Activated CD4-positive, alpha-beta T cell treated with anti-CD3 and anti-CD28 coated beads, Interleukin-2, amount 10 ng/mL, durations not matched to agents 24 days and 14 days (primary cell): Measurements from ENCODE around the gene PSMB8. TPM values are rescaled to one million over a fixed set of nuclear protein-coding genes. Genes with fewer than 3 reads are reported as not detected.

Experiments
- DNase-seq: peaks from one replicate; pipeline ENCODE4 v3.0.0; 2022
- H3K27ac Mint-ChIP-seq: one replicate; pipeline ENCODE4 v1.8.0; 2022; ENCODE audit warnings: mild to moderate bottlenecking, mixed read lengths
- H3K27me3 Mint-ChIP-seq: one replicate; pipeline ENCODE4 v1.8.0; 2022; ENCODE audit warnings: mixed read lengths
- H3K36me3 Mint-ChIP-seq: one replicate; pipeline ENCODE4 v1.8.0; 2022; ENCODE audit warnings: low read depth, mild to moderate bottlenecking, mixed read lengths
- H3K4me1 Mint-ChIP-seq: one replicate; pipeline ENCODE4 v1.8.0; 2021; ENCODE audit warnings: mixed read lengths
- H3K4me3 Mint-ChIP-seq: one replicate; pipeline ENCODE4 v1.8.0; 2022; ENCODE audit warnings: mild to moderate bottlenecking, moderate library complexity, mixed read lengths
- H3K9me3 Mint-ChIP-seq: one replicate; pipeline ENCODE4 v1.8.0; 2021; ENCODE audit warnings: mixed read lengths
- intact Hi-C: fragments of 100-400 bp; cut with micrococcal nuclease; formaldehyde crosslinking; loops from one replicate; pipeline ENCODE4 v1.15.1; 2023
- total RNA-seq: library from RNA; stranded (reverse); gene quantifications from 2 replicates; pipeline ENCODE4 v1.2.3, GENCODE V29; 2022

Gene PSMB8
- total RNA-seq, 1 donor from 2014 or later: 342 TPM

DNA sequence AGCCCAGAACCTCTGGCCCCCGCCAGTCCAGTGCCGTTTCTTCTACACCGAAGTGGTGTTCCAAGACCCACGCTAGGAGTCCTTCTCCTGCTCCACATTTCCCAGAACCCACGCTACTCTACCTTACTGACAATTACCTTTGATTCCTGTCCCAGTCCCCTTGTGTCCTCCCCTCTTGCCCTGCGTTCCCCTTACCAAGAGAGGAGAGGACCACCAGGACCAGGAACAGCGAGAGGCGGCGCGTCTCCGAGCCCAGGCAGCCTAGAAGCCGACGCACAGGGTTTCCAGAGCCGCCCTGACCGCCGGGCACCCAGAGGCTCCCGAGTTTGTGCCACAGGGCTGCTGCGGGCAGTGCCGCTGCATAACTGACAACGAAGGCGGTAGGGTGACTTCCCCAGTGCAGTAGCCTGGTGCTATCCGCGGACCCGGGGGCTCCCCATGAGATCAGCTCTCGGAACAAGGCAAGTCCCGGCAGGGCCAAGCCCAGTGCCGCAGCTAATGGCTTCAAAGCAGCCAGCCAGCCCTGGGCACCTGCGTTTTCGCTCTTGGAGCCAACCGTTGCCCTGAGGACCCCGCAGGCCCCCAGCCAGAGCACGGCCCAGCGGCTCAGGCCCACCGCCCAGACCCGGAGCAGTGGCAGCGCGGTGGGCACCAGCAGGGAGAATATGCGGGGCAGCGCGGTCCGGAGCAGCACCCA lies 9.1 kb upstream of the PSMB8 start:
- H3K4me3 Mint-ChIP-seq: peak overlapping the region; percentile 97
- intact Hi-C loops: loop anchor here (1.0 to 10.0 kb wide), 3 partner anchors 9 to 1188 kb away; partner anchors contain the start of genes C6orf47, CSNK2B, GPANK1 and LY6G5B
- H3K4me1 Mint-ChIP-seq: peaks cover 61% of the 10 kb centered on the region
- peak; percentile 85 for DNase-seq
- peak overlapping the region; percentile 91 for H3K27ac Mint-ChIP-seq
- H3K9me3 Mint-ChIP-seq: no peaks in the 10 kb centered on the region
- no peaks in the 10 kb centered on the region for H3K27me3 Mint-ChIP-seq
- H3K36me3 Mint-ChIP-seq: peaks cover 76% of the 10 kb centered on the region

DNA sequence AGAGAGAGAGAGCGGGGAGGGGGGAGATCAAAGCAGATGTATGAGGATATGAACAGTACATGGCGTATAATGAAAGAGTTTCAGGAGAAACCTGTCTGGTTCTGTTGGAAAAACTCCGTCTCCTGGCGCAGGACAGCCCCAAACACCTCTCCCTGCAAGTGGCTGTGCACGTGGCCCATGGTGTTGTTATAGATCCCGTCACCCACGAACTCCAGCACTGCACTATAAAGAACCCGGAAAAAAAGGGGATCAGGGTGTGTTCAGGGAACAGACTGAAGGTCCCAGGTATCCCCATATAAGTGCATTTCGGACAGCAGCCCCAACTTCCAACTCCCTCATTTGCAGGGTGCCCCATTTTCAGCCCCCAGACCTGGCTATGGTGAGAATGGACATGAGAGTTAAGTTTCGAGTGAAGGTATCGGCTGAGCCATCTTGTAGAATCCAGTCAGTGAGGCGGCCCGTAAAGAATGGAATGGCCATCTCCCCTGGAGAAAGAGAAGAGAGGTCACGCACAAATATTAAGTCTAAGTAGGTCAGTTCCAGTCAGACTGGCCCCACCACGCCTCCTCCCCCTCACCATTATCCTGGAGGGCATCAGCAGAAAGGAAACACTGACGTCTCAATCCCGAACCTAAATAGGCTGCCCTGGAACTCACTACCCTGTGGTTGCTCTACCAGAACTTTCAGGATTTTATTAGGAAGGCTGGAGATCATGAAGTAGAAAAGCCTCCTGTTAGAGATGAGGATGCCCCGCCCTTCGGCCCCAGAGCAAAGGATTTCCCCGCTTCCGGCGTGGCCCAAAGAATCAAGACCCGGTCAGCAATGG lies 8.4 kb upstream of the PSMB8 start:
- peaks cover 76% of the 10 kb centered on the region for H3K36me3 Mint-ChIP-seq
- H3K27ac Mint-ChIP-seq: peak overlapping the region; percentile 91
- intact Hi-C loops: loop anchor here (5.0 to 10.0 kb wide), 2 partner anchors 655 to 1187 kb away; partner anchors contain the start of genes C6orf47, CSNK2B, GPANK1 and LY6G5B
- peak; percentile 83 for DNase-seq
- H3K9me3 Mint-ChIP-seq: no peaks in the 10 kb centered on the region
- no peaks in the 10 kb centered on the region for H3K27me3 Mint-ChIP-seq
- peaks cover 61% of the 10 kb centered on the region for H3K4me1 Mint-ChIP-seq
- peak overlapping the region; percentile 97 for H3K4me3 Mint-ChIP-seq

DNA sequence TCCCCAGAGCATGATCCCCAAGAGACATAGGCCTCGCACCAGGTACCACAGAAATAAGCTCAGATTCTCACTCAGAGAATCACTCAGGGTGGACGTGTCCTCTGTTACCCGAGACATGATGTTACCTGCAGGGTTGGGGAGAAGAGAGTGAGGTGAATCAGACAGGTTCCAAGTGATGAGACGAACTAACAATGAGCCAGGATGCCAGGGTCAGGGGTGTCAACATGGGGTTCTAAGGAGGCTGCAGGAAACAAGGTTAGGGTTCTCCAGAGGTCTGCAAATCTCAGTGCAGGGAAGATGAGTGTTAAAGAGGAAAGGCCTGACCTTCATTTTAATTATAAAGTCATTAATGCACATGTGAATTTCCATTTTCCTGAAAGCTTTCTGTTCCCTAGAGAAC lies 7.2 kb upstream of the PSMB8 start:
- Mint-ChIP-seq H3K27me3 (no peaks in the 10 kb centered on the region), H3K27ac (peak overlapping the region; percentile 83), H3K4me1 (peaks cover 63% of the 10 kb centered on the region), H3K9me3 (no peaks in the 10 kb centered on the region), H3K36me3 (peaks cover 80% of the 10 kb centered on the region), H3K4me3 (peak overlapping the region; percentile 97)
- DNase-seq: peak; percentile 56
- intact Hi-C loops: loop anchor here (5.0 to 10.0 kb wide), 2 partner anchors 654 to 1186 kb away; partner anchors contain the start of genes C6orf47, CSNK2B, GPANK1 and LY6G5B

DNA sequence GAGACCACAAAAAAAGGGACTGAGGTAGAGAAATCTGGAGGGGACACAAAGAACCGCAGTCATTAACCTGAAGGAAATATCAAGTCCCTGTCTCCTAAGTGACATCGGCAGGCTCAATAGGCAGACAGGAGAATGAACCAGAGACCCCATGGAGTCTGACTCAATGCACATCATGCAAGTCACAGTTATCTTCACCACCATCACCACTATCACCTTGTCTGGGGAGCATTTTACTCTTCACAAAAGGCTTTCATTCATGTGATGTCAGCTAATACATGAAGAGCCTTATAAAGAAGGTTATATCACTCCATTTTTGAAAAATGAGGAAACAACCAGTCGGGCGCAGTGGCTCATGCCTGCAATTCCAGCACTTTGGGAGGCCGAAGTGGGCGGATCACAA lies 5.3 kb upstream of the PSMB8 start:
- Mint-ChIP-seq H3K27me3 (no peaks in the 10 kb centered on the region), H3K9me3 (no peaks in the 10 kb centered on the region), H3K4me3 (peak overlapping the region; percentile 99), H3K27ac (peak overlapping the region; percentile 70), H3K4me1 (peaks cover 65% of the 10 kb centered on the region), H3K36me3 (peaks cover 86% of the 10 kb centered on the region)
- DNase-seq: peak; percentile 54
- intact Hi-C loops: loop anchor here (10.0 kb wide), 1 partner anchor 426 kb away; the partner anchor contains the start of genes B3GALT4, RPS18 and VPS52

DNA sequence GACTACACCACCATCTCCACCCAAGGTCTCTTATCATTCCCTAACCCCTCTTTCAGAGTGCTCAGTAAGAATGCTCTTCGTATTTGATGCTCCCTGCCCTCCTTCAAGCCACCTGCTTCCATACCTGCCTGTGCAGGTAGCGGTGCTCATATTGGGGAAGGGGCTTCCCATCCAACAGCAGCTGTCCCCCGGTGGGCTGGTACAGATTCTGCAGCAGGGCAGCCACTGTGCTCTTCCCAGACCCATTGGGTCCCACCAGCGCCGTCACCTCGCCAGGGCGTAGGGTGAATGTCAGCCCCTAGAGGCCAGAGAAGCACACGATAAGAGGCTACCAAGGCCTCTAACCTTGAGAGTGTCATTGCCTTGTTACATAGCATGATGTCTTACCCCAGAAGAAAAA lies 3.9 kb upstream of the PSMB8 start:
- DNase-seq: peak; percentile 58
- Mint-ChIP-seq H3K36me3 (peaks cover 95% of the 10 kb centered on the region), H3K27me3 (no peaks in the 10 kb centered on the region), H3K4me3 (peak overlapping the region; percentile 99), H3K27ac (peak overlapping the region; percentile 70), H3K9me3 (no peaks in the 10 kb centered on the region), H3K4me1 (peaks cover 68% of the 10 kb centered on the region)
- intact Hi-C loops: loop anchor here (10.0 kb wide), 1 partner anchor 427 kb away; the partner anchor contains the start of genes B3GALT4, RPS18 and VPS52

DNA sequence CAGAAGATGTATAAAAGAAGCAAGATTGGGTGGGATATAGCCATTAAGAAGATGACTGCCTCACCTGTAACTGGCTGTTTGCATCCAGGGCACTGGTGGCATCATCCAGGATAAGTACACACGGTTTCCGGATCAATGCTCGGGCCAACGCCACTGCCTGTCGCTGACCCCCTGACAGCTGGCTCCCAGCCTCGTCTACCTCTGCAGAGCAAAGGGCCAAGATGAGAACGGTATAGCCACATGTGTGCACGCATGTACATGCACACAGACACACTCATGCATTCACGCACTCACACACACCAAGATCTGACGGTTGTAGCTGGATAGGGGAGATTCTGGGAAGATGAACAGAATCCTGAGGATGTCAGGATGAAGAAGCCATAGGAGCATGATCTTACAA lies 3.2 kb upstream of the PSMB8 start:
- intact Hi-C loops: loop anchor here (10.0 kb wide), 1 partner anchor 428 kb away; the partner anchor contains the start of genes B3GALT4, RPS18 and VPS52
- peaks cover 73% of the 10 kb centered on the region for H3K4me1 Mint-ChIP-seq
- H3K27me3 Mint-ChIP-seq: no peaks in the 10 kb centered on the region
- peak; percentile 56 for DNase-seq
- peak overlapping the region; percentile 99 for H3K4me3 Mint-ChIP-seq
- peaks cover 95% of the 10 kb centered on the region for H3K36me3 Mint-ChIP-seq
- H3K9me3 Mint-ChIP-seq: no peaks in the 10 kb centered on the region
- H3K27ac Mint-ChIP-seq: peak overlapping the region; percentile 70

DNA sequence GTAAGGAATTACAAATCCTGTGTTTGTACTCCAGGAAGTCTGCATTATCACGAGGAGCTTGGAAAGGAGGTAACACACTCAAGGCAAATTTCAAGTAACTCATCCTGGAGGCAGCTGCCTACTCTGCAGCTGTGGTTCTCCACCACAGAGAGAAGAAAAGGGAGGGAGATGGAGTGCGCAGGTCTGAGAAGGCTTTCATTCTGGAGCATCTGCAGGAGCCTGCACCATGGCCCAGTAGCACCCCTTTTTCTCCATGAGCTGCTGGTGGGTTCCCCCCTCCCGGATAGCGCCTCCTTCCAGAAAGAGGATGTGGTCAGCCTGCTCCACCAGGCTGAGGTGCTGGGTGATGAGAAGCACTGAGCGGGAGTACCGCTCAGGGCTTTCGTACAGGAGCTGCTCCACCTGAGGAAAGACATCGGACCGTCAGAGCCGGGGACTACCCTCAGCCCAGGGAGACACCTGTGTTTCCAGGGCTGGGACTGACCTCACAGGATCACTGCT lies 1.6 kb upstream of the PSMB8 start:
- Mint-ChIP-seq H3K9me3 (no peaks in the 10 kb centered on the region), H3K4me3 (peak overlapping the region; percentile 99), H3K27ac (peak overlapping the region; percentile 99), H3K4me1 (peaks cover 72% of the 10 kb centered on the region), H3K27me3 (no peaks in the 10 kb centered on the region), H3K36me3 (peaks cover 95% of the 10 kb centered on the region)
- intact Hi-C loops: loop anchor here (2.0 to 10.0 kb wide), 2 partner anchors 359 to 429 kb away; partner anchors contain the start of genes B3GALT4, HSD17B8, RPS18 and VPS52
- DNase-seq: peak; percentile 87

DNA sequence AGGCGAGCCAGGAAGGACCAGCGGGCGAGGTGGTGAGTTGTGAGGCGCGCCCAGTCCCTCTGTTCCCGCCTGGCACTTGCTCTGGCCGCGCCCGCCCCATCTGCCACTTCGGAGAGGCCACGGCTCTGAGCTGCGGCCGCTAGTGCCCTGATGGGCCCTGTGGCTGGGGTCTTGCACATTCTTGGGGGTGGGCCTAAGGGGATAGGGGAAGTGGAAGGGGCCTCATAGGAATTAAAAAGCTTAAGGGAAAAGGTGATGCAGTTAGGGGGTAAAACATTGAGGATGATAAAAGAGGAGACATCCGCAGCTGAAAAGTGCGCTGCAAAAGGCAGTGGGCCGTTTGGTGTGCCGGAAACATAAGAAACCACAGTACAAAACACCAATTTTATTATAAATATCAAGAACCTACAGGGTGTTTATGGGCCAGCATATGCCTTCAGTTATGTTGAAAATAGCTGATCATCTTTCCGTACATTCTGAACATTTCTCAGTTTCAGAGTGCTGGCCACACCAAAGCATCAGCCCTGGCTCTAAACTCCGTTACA lies 1.1 kb upstream of the PSMB8 start:
- H3K4me3 Mint-ChIP-seq: peak overlapping the region; percentile 99
- no peaks in the 10 kb centered on the region for H3K9me3 Mint-ChIP-seq
- no peaks in the 10 kb centered on the region for H3K27me3 Mint-ChIP-seq
- no peak for DNase-seq
- peaks cover 95% of the 10 kb centered on the region for H3K36me3 Mint-ChIP-seq
- intact Hi-C loops: loop anchor here (1.0 to 10.0 kb wide), 6 partner anchors 8 to 718 kb away; partner anchors contain the start of genes AGPAT1, ATF6B, B3GALT4 and HSD17B8
- H3K27ac Mint-ChIP-seq: peak overlapping the region; percentile 99
- peaks cover 72% of the 10 kb centered on the region for H3K4me1 Mint-ChIP-seq

DNA sequence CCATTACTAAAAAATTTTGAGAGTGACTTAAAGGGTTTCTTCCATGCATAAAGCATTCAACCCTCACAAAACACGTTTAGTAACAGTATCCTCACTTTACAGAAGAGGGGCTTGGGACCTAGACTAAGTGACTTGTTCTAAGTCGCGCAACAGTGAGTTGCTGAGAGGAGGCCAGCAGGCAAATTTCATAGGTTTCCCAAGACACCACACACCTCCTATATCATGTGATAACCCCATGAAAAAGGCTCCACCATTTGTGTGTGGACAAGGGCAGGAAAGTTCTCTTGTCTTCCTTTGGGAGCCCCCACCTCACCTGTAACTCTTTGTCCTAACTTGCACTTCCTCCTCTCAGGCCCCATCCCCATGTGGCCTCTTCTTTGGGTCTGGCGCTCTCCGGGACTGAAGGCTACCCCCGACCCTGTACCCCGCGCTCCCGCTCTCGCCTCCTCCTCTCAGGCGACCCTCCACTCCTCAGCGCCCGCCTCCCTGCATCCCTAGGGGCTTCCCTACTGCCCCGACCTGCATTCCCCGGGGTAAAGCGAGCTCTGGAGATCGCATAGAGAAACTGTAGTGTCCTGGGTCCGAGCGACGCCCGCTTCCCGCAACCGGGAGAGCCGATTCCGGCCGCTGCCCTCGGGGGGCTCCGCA lies 392 bp downstream of the PSMB8 start:
- peaks cover 86% of the 10 kb centered on the region for H3K36me3 Mint-ChIP-seq
- H3K4me1 Mint-ChIP-seq: peaks cover 68% of the 10 kb centered on the region
- DNase-seq: no peak
- intact Hi-C loops: loop anchor here (5.0 to 10.0 kb wide), 3 partner anchors 431 to 716 kb away; partner anchors contain the start of genes AGPAT1, ATF6B, B3GALT4 and RNF5
- no peaks in the 10 kb centered on the region for H3K9me3 Mint-ChIP-seq
- peak overlapping the region; percentile 99 for H3K27ac Mint-ChIP-seq
- peak overlapping the region; percentile 99 for H3K4me3 Mint-ChIP-seq
- H3K27me3 Mint-ChIP-seq: no peaks in the 10 kb centered on the region

DNA sequence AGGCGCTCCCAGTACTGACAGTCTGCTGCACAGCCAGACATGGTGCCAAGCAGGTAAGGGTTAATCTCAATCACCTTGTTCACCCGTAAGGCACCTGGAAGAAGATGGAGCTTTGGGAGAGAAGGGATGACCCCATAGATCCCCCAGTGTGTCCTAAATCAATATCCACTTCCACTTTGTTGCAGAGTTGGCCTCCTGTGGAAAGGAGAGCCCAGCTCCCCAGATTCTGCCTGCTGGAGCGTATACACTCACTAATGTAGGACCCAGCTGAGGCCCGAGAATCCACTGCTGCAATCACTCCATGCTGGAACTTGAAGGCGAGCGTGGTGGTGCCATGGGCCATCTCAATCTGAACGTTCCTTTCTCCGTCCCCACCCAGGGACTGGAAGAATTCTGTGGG lies 1.2 kb downstream of the PSMB8 start:
- intact Hi-C loops: loop anchor here (5.0 to 10.0 kb wide), 3 partner anchors 432 to 715 kb away; partner anchors contain the start of genes AGPAT1, ATF6B, B3GALT4 and RNF5
- Mint-ChIP-seq H3K9me3 (no peaks in the 10 kb centered on the region), H3K27me3 (no peaks in the 10 kb centered on the region), H3K4me1 (peaks cover 60% of the 10 kb centered on the region), H3K36me3 (peaks cover 78% of the 10 kb centered on the region), H3K4me3 (peak overlapping the region; percentile 99), H3K27ac (peak overlapping the region; percentile 99)
- peak; percentile 64 for DNase-seq

DNA sequence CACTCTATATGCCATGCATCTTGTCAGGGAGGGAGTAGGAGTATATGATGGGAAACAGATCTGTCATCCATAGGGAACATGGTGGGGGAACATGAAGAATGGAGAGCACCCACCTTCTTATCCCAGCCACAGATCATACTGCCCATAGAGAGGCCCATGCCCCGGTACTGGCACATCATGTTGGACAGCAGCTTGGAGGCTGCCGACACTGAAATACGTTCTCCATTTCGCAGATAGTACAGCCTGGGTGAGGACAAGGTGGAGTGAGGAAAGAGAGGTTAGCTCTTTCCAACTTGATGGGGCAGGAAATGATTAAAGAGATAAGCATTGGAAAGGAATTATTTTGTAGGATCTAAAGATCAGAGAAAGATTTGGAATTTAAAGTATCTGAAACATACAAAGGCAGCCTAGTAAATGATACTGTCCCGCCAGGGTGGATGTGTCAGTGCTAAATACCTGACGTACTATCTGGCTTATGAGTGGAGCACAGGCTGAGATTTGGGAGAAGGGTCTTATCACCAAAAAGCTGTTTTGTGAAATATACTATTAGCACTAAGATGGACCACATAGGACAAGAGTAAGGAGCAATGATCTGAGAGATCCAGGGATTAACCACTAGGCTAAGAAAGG lies 1.7 kb downstream of the PSMB8 start:
- peak overlapping the region; percentile 99 for H3K4me3 Mint-ChIP-seq
- no peaks in the 10 kb centered on the region for H3K27me3 Mint-ChIP-seq
- intact Hi-C loops: loop anchor here (5.0 to 10.0 kb wide), 3 partner anchors 433 to 715 kb away; partner anchors contain the start of genes AGPAT1, ATF6B, B3GALT4 and RNF5
- H3K27ac Mint-ChIP-seq: peak overlapping the region; percentile 99
- peak; percentile 58 for DNase-seq
- no peaks in the 10 kb centered on the region for H3K9me3 Mint-ChIP-seq
- peaks cover 59% of the 10 kb centered on the region for H3K4me1 Mint-ChIP-seq
- peaks cover 78% of the 10 kb centered on the region for H3K36me3 Mint-ChIP-seq

DNA sequence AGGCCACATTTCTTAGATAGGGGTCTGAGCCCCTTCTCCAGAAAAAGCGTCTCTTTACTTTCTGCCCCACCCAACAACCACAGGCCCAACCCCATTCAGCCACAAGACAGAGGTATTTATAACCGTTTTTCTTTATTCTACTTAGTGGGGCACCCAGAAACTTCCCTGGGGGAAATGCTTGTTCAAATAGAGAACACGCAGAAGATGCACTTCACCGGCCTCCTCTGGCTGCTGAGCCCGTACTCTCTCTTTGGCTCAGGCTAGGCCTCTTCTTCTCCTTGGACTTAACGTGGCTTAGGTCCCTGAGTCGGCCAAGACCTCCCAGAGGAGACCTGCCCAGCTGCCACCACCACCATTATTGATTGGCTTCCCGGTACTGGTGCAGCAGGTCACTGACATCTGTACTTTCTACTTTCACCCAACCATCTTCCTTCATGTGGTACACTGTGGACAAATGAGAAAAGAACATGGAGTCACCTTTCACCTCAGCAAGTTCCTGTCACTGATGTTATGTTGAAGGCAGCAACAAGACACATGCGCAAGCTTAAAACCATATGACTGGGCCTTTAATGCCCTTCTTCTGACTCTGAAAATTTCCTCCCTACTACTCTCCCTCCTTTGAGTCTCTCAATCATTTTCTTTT lies 3.1 kb downstream of the PSMB8 start:
- H3K27ac Mint-ChIP-seq: peak overlapping the region; percentile 99
- H3K4me1 Mint-ChIP-seq: peaks cover 61% of the 10 kb centered on the region
- peaks cover 79% of the 10 kb centered on the region for H3K36me3 Mint-ChIP-seq
- peak overlapping the region; percentile 99 for H3K4me3 Mint-ChIP-seq
- H3K27me3 Mint-ChIP-seq: no peaks in the 10 kb centered on the region
- peak; percentile 79 for DNase-seq
- intact Hi-C loops: loop anchor here (5.0 to 10.0 kb wide), 3 partner anchors 434 to 713 kb away; partner anchors contain the start of genes AGPAT1, ATF6B, B3GALT4 and RNF5
- H3K9me3 Mint-ChIP-seq: no peaks in the 10 kb centered on the region
